VCaP (cell line): ENCODE measurements around the gene ADGRG2.
A peak's percentile ranks its signal among the peaks of the same experiment; 100 is the strongest.
"Not testable (repeated sequence)": the region's sequence is repeated elsewhere in the genome, so short reads cannot be mapped to it uniquely, and the experiment has no call there.

Experiments
- H3K27ac ChIP-seq: fragments of 450-650 bp; 2 replicates; pipeline ENCODE4 v1.5.1; 2017
- TF ChIP-seq, protein P1 (sequence below): fragments of 450-650 bp; conservative IDR thresholded peaks from 2 replicates; pipeline ENCODE4 v1.5.1; 2017; ENCODE audit warnings: mild to moderate bottlenecking, moderate library complexity

The ADGRG2 gene

GRCh38 chrX:19028560-19028959 is 93.7 kb downstream of the ADGRG2 start:
- peak overlapping the region; percentile 42; the same call in 1 of the 2 replicates for H3K27ac ChIP-seq
- TF ChIP-seq, protein P1, sequence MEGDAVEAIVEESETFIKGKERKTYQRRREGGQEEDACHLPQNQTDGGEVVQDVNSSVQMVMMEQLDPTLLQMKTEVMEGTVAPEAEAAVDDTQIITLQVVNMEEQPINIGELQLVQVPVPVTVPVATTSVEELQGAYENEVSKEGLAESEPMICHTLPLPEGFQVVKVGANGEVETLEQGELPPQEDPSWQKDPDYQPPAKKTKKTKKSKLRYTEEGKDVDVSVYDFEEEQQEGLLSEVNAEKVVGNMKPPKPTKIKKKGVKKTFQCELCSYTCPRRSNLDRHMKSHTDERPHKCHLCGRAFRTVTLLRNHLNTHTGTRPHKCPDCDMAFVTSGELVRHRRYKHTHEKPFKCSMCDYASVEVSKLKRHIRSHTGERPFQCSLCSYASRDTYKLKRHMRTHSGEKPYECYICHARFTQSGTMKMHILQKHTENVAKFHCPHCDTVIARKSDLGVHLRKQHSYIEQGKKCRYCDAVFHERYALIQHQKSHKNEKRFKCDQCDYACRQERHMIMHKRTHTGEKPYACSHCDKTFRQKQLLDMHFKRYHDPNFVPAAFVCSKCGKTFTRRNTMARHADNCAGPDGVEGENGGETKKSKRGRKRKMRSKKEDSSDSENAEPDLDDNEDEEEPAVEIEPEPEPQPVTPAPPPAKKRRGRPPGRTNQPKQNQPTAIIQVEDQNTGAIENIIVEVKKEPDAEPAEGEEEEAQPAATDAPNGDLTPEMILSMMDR: no peak

DNA sequence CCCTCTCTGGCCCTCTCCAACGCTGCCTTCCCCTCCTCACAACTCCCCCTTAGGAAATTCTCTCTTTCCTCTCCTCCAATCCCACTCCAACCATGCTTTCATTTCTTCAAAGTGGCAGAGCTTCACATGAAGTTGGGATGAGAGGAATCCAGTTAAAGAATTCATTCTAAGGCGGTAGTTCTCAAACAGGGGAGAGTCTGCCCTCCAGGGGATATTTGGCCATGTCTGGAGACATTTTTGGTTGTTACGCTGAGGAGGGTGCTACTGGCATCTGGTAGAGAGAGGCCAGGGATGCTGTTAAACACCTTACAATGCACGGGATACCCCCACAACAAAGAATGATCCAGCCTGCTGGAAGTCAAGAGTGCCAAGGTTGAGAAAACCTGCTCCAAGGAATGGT is 97.9 kb downstream of the ADGRG2 start:
- TF ChIP-seq, protein P1: no peak
- no peak overlapping the region for H3K27ac ChIP-seq

GRCh38 chrX:19019996-19020395 is 102.3 kb downstream of the ADGRG2 start:
- H3K27ac ChIP-seq: no peak overlapping the region
- TF ChIP-seq, protein P1: no peak

GRCh38 chrX:19017271-19017670 is 105.0 kb downstream of the ADGRG2 start:
- H3K27ac ChIP-seq: no peak overlapping the region
- TF ChIP-seq, protein P1: peak; percentile 74

- not testable (repeated sequence) for H3K27ac ChIP-seq
Measured at GRCh38 chrX:19016614-19017013, 105.7 kb downstream of the ADGRG2 start.

- peak overlapping the region; percentile 50 for H3K27ac ChIP-seq
- TF ChIP-seq, protein P1: no peak
Measured at GRCh38 chrX:19007868-19008267, 114.4 kb downstream of the ADGRG2 start.

DNA sequence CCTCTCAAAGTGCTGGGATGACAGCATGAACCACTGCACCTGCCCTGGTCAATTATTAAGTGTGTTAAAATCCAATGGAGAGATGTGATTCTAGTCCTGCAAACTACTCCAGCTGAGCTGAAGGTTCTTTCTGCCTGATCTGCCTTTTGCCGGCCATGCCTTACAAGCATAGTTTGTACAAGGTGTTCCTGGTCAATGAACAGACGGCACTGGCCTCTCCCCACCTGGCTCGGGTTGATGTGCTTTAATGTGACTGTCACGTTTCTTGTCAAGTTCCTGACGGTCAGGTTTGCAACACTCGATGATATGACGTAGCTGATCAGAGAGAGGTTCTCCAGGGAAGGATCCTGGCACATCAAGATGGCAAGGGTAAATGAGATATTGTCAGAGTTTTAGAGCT is 115.3 kb downstream of the ADGRG2 start:
- TF ChIP-seq, protein P1: no peak
- peak overlapping the region; percentile 50 for H3K27ac ChIP-seq

- no peak overlapping the region for H3K27ac ChIP-seq
- TF ChIP-seq, protein P1: peak; percentile 31; the same call in 1 of the 2 replicates
Measured at GRCh38 chrX:19005909-19006308, 116.4 kb downstream of the ADGRG2 start.
